Activated CD8-positive, alpha-beta memory T cell treated with anti-CD3 and anti-CD28 coated beads for 1 hour (primary cell): ENCODE measurements around the gene UBAC2.
"Not testable (repeated sequence)": the region's sequence is repeated elsewhere in the genome, so short reads cannot be mapped to it uniquely, and the experiment has no call there.

Source experiments
- DNase-seq, 2 donors: peaks; one replicate each; pipeline ENCODE4 v3.0.0-alpha.2; 2020; ENCODE audit warnings: low read depth in 1 of 2; ENCODE audit errors: extremely low read depth in 1 of 2

UBAC2 gene

GRCh38 chr13:99231721-99232120 lies 31.1 kb downstream of the UBAC2 start:
- no peak for DNase-seq

DNA sequence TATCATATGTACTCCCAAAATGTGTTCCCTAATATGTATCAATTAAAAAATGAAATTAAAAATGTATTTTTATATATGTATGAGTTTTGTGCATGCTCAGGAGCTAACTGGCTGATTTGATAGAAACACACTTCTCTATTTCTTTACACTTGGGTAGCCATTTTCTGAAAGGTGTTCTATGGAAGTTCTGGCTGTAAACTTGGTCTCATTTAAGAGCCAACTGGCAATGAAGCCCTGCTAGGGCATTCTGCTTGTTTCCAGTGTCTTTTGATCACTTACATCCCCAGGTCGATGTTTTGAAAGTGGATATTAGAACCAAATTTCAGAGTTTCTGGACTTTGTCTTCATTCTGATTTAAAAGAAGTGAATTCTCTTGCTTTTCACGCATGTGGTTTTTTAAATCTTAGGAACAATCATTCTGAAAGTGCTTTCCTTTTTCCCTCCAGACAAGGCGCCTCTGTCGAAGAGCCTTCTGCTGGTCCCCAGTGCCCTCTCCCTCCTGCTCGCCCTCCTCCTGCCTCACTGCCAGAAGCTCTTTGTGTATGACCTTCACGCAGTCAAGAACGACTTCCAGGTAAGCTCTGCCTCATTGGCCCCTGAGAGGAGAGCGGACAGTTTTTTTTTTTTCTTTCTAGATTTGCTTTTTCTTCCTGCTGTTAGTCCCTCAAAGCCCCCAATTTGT lies 37.5 kb downstream of the UBAC2 start:
- DNase-seq: no peak

GRCh38 chr13:99246100-99246499 lies 45.4 kb downstream of the UBAC2 start:
- no peak for DNase-seq

- DNase-seq: not testable (repeated sequence)
Observed at GRCh38 chr13:99249178-99249577, 48.5 kb downstream of the UBAC2 start.

- not testable (repeated sequence) for DNase-seq
Observed at GRCh38 chr13:99249606-99250005, 49.0 kb downstream of the UBAC2 start.

DNA sequence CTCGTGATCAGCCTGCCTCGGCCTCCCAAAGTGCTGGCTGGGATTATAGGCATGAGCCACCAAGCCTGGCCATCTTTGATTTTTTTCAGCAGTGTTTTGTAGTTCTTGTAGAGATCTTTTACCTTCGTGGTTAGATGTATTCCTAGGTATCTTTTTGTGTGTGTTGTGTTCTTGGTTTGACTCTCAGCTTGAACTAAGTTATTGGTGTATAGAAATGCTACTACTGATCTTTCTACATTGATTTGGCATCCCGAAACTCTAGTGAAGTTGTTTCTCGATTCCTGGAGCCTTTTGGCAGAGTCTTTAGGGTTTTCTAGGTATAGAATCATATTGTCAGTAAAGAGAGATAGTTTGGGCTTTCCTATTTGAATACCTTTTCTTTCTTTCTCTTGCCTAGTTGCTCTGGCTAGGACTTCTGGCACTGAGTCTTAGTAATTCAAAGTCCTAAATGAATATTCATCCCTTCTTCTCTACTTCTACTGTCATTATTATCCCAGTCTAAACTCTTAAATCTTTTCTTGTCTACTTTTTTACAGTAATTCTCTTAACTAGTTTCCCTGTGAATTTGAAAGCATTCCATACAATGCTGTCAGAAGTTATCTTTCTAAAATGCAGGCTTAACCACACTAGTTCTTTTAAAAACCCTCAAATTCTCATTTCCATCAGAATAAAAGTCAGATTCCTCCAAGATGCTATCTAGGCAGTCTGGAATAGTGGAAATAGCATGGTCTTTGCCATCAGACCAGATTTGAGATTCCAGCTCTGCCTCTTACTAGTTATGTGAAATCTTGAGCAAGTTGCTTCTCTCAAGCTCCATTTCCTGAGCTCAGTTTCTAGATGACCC lies 50.5 kb downstream of the UBAC2 start:
- DNase-seq: no peak

GRCh38 chr13:99251921-99252320 lies 51.3 kb downstream of the UBAC2 start:
- DNase-seq: no peak

GRCh38 chr13:99254830-99255229 lies 54.2 kb downstream of the UBAC2 start:
- DNase-seq: no peak

GRCh38 chr13:99255271-99255670 lies 54.6 kb downstream of the UBAC2 start:
- DNase-seq: no peak

GRCh38 chr13:99256283-99256682 lies 55.6 kb downstream of the UBAC2 start:
- no peak for DNase-seq

DNA sequence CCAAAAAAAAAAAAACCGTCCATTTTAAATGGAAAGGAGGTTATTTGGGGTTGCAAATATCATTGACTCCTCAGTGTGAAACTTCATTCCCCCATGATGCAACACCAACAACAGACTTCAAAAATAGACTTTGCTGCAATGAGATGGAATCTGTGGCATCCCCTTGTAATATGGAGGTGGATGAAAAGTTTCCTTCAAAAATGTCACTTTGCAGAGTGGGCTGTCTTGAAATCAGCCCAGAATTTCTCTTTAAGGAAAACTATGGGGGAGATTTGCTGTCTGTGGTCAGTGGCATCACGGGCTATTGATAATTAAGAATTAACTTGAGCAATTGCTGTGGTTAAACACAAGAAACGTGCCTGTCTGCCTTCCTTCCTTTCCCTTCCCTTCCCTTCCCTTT lies 56.1 kb downstream of the UBAC2 start:
- DNase-seq: no peak

GRCh38 chr13:99257291-99257690 lies 56.6 kb downstream of the UBAC2 start:
- DNase-seq: no peak

DNA sequence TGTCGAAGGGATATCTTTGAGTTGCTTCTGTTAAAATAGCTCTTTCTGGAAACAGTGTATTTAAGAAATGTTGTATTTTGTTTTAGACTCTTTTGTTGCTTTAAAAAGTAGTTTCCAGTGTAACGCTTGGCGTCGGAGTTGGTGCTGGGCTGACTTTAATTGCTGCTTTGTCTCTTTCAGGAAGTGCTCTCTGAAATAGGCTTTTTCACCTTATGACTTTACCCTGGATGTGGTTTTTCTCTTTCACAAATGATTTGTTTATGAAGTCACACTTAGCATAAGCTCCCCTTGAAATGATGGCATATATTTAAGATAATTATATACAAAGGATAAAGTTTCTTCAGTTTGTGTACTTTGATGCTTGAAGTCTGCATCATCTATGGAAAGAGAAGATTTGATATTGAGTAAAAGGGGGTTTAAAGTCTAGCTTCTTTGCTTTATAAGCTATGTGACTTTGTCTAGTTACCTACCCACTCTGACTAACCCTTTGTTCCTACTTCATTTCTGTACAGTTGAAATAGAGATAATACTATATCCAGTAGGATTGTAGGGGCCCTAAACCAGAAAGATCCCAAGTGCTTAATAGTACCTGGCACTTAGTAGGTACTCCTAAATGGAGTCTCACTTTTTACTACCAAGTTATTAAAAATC lies 57.7 kb downstream of the UBAC2 start, which contains the start of gene GPR18:
GPR18 (minus strand) TSS at position 170 of the 651 bp plus-strand sequence. CDS start 2,507 bp downstream, outside the sequence.
- no peak for DNase-seq

DNA sequence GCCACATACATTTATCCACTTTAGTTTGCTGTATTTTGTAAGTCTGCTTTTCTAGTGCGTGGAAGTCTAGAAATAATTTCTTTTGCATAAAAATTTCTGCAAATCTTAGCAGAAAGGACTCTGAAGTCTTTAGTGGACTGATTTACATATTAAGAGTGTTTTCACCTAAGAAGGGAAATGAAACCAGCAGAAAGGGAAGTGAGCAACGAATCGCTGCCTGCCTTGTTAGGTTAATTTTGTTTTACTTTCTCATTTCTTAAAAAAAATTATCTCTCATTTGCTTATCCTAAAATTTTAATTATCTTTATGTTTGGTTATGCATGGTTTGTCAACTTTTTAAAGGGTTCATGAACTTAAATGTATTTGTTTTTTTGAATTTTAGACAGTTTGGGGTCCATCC lies 58.3 kb downstream of the UBAC2 start:
- no peak for DNase-seq

DNA sequence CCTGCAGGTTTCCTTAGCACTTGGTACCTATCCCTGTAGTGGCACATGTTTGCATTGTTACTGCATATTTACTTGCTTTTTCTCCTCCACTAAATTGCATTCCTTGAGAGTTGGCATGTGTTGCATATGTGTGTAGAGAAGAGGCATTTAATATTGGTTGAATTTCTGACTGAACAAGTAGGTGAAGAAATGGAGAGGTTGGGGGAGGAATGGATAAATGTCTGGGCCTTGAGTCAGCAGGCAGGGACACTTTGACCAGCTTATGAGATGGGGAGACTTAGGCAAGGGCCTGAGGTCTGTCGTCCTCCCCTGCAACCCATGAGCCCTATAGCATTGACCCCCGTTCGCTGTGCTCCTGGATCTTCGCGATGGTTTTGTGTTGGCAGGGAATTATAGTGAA lies 59.6 kb downstream of the UBAC2 start:
- DNase-seq: no peak

- DNase-seq: no peak
Observed at GRCh38 chr13:99261059-99261458, 60.4 kb downstream of the UBAC2 start.

DNA sequence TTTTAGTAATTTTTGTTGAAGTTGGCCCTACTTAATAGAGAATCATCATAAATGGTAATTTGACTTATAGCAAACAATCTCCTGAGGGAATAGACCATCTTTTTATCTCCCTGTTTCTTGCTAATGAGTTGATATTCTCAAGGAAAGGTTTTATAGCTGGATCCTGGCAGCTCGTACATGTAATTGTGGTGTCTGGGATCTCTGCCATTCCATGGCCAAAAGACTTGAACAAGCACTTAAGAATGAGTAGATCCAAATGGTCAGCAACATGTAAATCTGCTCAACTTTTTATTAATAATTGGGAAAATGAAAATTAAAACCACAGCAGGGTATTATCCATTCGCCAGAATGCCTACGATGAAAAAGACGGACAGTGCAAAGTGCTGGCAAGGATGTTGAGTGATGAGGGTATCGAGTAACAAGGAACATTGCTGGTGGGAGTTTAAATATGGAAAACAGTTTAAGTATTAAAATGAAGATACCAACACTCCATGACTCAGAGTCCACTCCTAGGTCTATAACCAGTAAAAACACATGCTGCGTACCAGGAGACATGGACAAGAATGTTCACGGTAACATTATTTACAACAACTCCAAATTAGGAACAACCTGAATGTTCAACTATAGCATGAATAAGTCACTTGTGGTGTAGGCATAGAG lies 62.6 kb downstream of the UBAC2 start:
- no peak for DNase-seq

- DNase-seq: no peak
Observed at GRCh38 chr13:99264051-99264450, 63.4 kb downstream of the UBAC2 start.

DNA sequence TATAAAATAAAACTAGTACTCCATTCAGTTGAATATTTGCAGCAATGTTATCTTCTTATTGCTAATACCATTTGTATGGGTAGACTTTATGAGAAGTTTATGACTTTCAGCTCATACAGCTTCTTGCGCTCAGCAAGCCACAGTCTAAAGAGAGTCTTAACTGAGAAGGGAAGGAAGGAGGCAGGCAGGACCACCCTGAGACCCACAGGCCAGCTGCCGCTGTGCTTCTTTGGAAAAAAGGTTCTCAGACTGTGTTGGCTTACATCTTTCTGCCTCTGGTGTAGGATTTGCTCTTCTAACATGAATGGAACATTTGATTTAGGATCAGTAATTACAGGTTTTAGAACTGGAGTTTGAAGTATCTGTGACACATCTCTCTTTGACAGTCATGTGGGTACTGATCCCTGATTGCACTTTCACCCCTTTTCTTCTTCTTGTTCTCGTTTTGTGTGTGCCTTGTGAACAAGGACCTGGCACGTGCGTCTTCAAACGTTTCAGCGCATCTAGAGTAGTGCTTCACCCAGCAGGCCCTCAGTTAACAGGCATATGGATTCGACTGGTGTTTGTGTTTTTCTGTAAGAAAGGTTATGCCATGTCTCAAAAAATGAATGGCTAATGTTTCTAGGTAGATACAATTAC lies 64.6 kb downstream of the UBAC2 start:
- DNase-seq: no peak

GRCh38 chr13:99265821-99266426 lies 65.3 kb downstream of the UBAC2 start:
- DNase-seq: no peak
